ENCODE measurements around the gene MACROH2A1. TPM values are rescaled to one million over a fixed set of nuclear protein-coding genes. Genes with fewer than 3 reads are reported as not detected.

MACROH2A1 gene
- total and polyA plus RNA-seq, 9 of the 15 experiments (the other 6 are each of a cell fraction or from before 2014, with no cell fraction given), result 44.9 to 289 (median 193) TPM

- Histone ChIP-seq H3K36me3 (ENCODE audit: control insufficient read depth, insufficient read depth, low read length) (no peaks in the 10 kb centered on the region), H3K27ac (ENCODE audit: extremely low read depth, low read depth, low read length) (no peak overlapping the region), H3K9me1 (ENCODE audit: control insufficient read depth, insufficient read depth, low read length) (no peaks in the 10 kb centered on the region), H3K4me3 (no peak overlapping the region), H3K9me3 (replicated peaks; ENCODE audit: control insufficient read depth, insufficient read depth, low read depth, low read length) (no peaks in the 10 kb centered on the region), H2AFZ (ENCODE audit: low read depth, low read length) (peak overlapping the region; percentile 46; the same call in 1 of the 2 replicates), H3K27me3 (ENCODE audit: control insufficient read depth in 2 of 2, insufficient read depth in 2 of 2, low read length in 2 of 2) (no peaks in the 10 kb centered on the region; a peak in 1 of 5 replicates), H3K9ac (ENCODE audit: insufficient read depth in 1 of 2, low read depth in 2 of 2, low read length in 2 of 2) (no peak overlapping the region), H3K4me1 (replicated peaks in 1 of 2; ENCODE audit: control insufficient read depth in 2 of 2, insufficient read depth in 2 of 2, low read length in 2 of 2) (peaks cover 0 to 12% of the 10 kb centered on the region in 2 experiments; a peak in 2 of 5 replicates), H3K4me2 (ENCODE audit: insufficient read depth, low read length) (no peak overlapping the region), H3K79me2 (ENCODE audit: control insufficient read depth, insufficient read depth, low read length) (no peaks in the 10 kb centered on the region), H4K20me1 (replicated peaks; ENCODE audit: control insufficient read depth, insufficient read depth, low read length) (no peaks in the 10 kb centered on the region; the same call in 1 of the 2 replicates)
- DNase-seq (ENCODE audit: extremely low read depth in 1 of 4, low spot score in 3 of 4) (no peak), ATAC-seq (no peak; the same call in 1 of the 3 replicates), FAIRE-seq (no peak)
- WGBS (ENCODE audit: insufficient coverage, low coverage, missing lambda C conversion rate), result 59% methylated on average over 14 of the region's 14 CpGs
- in situ Hi-C loops (cut with MboI), result no loop called here
- ChIA-PET CTCF (ENCODE audit: low intra/inter-chr PET ratio) (no interaction called here), POLR2A (interaction anchor here (0.6 to 2.0 kb wide), 3 partner anchors 17 to 124 kb away, joined by 3 to 7 read pairs (median 3); no protein-coding TSS in a partner anchor)
- TF ChIP-seq ZBTB7A (IDR thresholded peaks at IDR 0.05; ENCODE audit: borderline replicate concordance, control insufficient read depth, low read depth, low read length) (0 out of 2 replicates have a peak, but pooled peaks have one; percentile 26), HLTF (IDR thresholded peaks at IDR 0.05) (no peak)
- no TSS peak for BruUV-seq (replicated peaks)
- intact Hi-C loops (cut with micrococcal nuclease), result no loop called here
Measured at GRCh38 chr5:135445306-135445985, 46.4 kb upstream of the MACROH2A1 start.

- Histone ChIP-seq H3K9me1 (ENCODE audit: control insufficient read depth, insufficient read depth, low read length) (no peaks in the 10 kb centered on the region), H3K4me1 (replicated peaks in 1 of 2; ENCODE audit: control insufficient read depth in 2 of 2, insufficient read depth in 2 of 2, low read length in 2 of 2) (peaks cover 0 to 12% of the 10 kb centered on the region in 2 experiments; a peak in 2 of 5 replicates), H3K9me3 (replicated peaks; ENCODE audit: control insufficient read depth, insufficient read depth, low read depth, low read length) (no peaks in the 10 kb centered on the region), H3K4me3 (no peak overlapping the region), H4K20me1 (replicated peaks; ENCODE audit: control insufficient read depth, insufficient read depth, low read length) (no peaks in the 10 kb centered on the region; the same call in 1 of the 2 replicates), H3K36me3 (ENCODE audit: control insufficient read depth, insufficient read depth, low read length) (no peaks in the 10 kb centered on the region), H3K4me2 (ENCODE audit: insufficient read depth, low read length) (no peak overlapping the region), H3K27me3 (ENCODE audit: control insufficient read depth in 2 of 2, insufficient read depth in 2 of 2, low read length in 2 of 2) (no peaks in the 10 kb centered on the region; a peak in 1 of 5 replicates), H3K27ac (ENCODE audit: extremely low read depth, low read depth, low read length) (no peak overlapping the region), H2AFZ (ENCODE audit: low read depth, low read length) (no peak overlapping the region), H3K79me2 (ENCODE audit: control insufficient read depth, insufficient read depth, low read length) (no peaks in the 10 kb centered on the region), H3K9ac (ENCODE audit: insufficient read depth in 1 of 2, low read depth in 2 of 2, low read length in 2 of 2) (no peak overlapping the region)
- in situ Hi-C loops (cut with MboI), result no loop called here
- no TSS peak for BruUV-seq (replicated peaks)
- FAIRE-seq, result no peak
- WGBS (ENCODE audit: insufficient coverage, low coverage, missing lambda C conversion rate), result 82% methylated on average over 5 of the region's 6 CpGs
- POLR2A ChIA-PET, result interaction anchor here (0.6 to 2.0 kb wide), 2 partner anchors 17 to 125 kb away, joined by 3 to 7 read pairs; no protein-coding TSS in a partner anchor
- ATAC-seq, result no peak
- intact Hi-C loops (cut with micrococcal nuclease), result no loop called here
- no peak for TF ChIP-seq CREB1 (IDR thresholded peaks at IDR 0.05)
- no peak for TF ChIP-seq CREB1 (CRISPR knock-in tag; IDR thresholded peaks at IDR 0.05)
- no peak for TF ChIP-seq ESRRA (IDR thresholded peaks at IDR 0.05; ENCODE audit: borderline replicate concordance, low read depth)
- TF ChIP-seq PCBP2 (IDR thresholded peaks at IDR 0.05; ENCODE audit: low read depth, low read length, poor library complexity, severe bottlenecking), result no peak
- TF ChIP-seq ZNF224 (CRISPR knock-in tag; IDR thresholded peaks at IDR 0.05), result no peak
- TF ChIP-seq MLX (CRISPR knock-in tag; conservative IDR thresholded peaks at IDR 0.05), result no peak
- no peak for TF ChIP-seq ZNF24 (IDR thresholded peaks at IDR 0.05)
- no peak for TF ChIP-seq ZNF511 (CRISPR knock-in tag; IDR thresholded peaks at IDR 0.05)
- TF ChIP-seq ZFX (CRISPR knock-in tag; IDR thresholded peaks at IDR 0.05), result no peak
- no peak for DNase-seq (ENCODE audit: extremely low read depth in 1 of 4, low spot score in 3 of 4)
- CTCF ChIA-PET (ENCODE audit: low intra/inter-chr PET ratio), result no interaction called here
Measured at GRCh38 chr5:135444881-135445280, 45.9 kb upstream of the MACROH2A1 start.

Measured in K562 (cell line).